BLaER1 treated with 17β-estradiol and CSF1 and Interleukin-3, amounts not matched to agents 10 nM and 100 nM (cell line): Measurements from ENCODE around the gene PEPD.

ENCODE experiments used
- H3K27ac ChIP-seq, 11 experiments: shearing (Covaris generic); formaldehyde crosslinking; 2 replicates each; pipeline ENCODE4 v1.8.1; 2022
- H3K27me3 ChIP-seq, 11 experiments: shearing (Covaris generic); formaldehyde crosslinking; 2 replicates each; pipeline ENCODE4 v1.8.1; 2022
- H3K36me3 ChIP-seq, 11 experiments: shearing (Covaris generic); formaldehyde crosslinking; 2 replicates each; pipeline ENCODE4 v1.8.1; 2022
- H3K4me1 ChIP-seq, 10 experiments: shearing (Covaris generic); formaldehyde crosslinking; 2 replicates each; pipeline ENCODE4 v1.8.1; 2022
- H3K4me2 ChIP-seq, 11 experiments: shearing (Covaris generic); formaldehyde crosslinking; 2 replicates each; pipeline ENCODE4 v1.8.1; 2022
- H3K4me3 ChIP-seq, 10 experiments: shearing (Covaris generic); formaldehyde crosslinking; 2 replicates each; pipeline ENCODE4 v1.8.1; 2022
- H3K9ac ChIP-seq, 11 experiments: shearing (Covaris generic); formaldehyde crosslinking; 2 replicates each; pipeline ENCODE4 v1.8.1; 2022
- H3K9me3 ChIP-seq, 11 experiments: shearing (Covaris generic); formaldehyde crosslinking; replicated peaks in 1 of 11; 2 replicates each; pipeline ENCODE4 v1.8.1; 2022
- H4K20me1 ChIP-seq, 11 experiments: shearing (Covaris generic); formaldehyde crosslinking; 2 replicates each; pipeline ENCODE4 v1.8.1; 2022
- Cebpa-rat ChIP-seq, 11 experiments: shearing (Covaris generic); IDR thresholded peaks; 2 replicates each; pipeline ENCODE4 v1.8.1; 2022

The PEPD gene

DNA sequence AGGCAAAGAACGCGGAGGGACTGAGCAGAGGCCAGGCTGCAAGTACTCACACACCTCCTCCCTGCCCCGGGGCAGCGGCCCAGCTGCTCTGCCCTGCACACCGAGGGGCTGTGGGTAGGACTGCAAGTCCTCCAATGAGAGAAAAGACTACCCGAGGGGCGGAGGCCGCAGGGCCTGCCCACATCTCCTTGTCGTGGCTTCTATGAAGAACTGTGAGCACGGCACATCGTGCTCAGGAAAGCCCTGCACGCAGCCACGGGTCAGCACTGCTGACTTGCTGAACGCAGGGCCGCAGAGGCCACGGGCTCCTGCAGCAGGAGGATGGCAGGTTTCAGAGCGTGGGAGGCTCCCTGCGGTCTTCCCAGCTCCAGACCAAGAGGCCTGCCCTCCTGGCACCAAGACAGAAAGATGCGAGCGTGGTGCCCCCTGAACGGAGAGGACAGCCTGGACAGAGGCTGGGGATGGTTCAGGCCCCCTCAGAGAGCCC is 110.6 kb downstream of the PEPD start:
- Histone ChIP-seq H3K27ac (no peak overlapping the region), H3K4me1 (peaks cover 19 to 37% (median 28%) of the 10 kb centered on the region in 10 experiments), H3K27me3 (no peaks in the 10 kb centered on the region), H3K9me3 (no peaks in the 10 kb centered on the region), H3K36me3 (peaks cover 0 to 24% (median 0%) of the 10 kb centered on the region in 11 experiments; a peak in 6 of 22 replicates), H3K4me3 (no peak overlapping the region), H3K4me2 (no peak overlapping the region), H4K20me1 (peaks cover 0 to 47% (median 4%) of the 10 kb centered on the region in 11 experiments; a peak in 12 of 22 replicates), H3K9ac (no peak overlapping the region)
- TF ChIP-seq Cebpa-rat (IDR thresholded peaks at IDR 0.05), result no peak

DNA sequence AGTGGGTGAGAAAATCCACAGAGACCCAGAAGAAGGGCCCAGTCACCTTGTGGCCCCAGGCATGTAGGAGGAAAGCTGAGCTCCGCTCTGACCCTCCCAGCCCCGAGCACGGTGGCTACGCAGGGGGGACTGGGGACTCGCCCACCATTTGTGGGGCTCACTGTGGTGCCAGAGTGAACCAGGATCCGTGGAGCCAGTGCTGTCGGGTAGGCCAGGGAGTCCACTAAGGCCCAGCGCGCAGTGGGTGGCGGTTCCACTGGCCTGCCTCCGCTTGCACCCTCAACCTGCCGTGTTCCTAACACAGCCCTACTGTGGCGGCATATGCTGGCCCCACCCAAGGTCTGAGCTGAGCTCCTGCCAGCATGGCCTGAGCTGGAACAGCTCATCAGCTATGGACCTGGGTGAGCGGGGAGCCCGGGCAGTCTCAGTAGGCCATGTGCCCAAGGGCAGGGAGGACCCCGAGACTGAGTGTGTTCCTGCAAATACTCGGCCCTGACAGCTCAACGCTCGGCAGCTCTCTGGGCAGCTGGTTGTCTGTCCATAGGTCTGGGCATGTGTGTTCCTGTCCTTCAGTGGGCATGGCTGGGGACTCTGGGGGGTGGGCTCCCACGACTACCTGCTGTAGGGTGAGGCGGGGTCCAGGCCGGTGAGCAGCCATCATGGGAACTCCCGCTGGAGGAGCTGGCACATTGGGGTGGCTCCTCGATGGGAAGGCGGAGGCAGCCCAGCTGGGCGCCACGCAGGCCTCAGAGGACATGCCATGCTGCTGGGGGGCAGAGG is 111.5 kb downstream of the PEPD start:
- H3K4me1 ChIP-seq, result peaks cover 28 to 45% (median 37%) of the 10 kb centered on the region in 10 experiments
- H3K9me3 ChIP-seq, result no peaks in the 10 kb centered on the region
- H4K20me1 ChIP-seq, result peaks cover 0 to 44% (median 0%) of the 10 kb centered on the region in 11 experiments; a peak in 9 of 22 replicates
- no peak overlapping the region for H3K27ac ChIP-seq
- no peak overlapping the region for H3K4me2 ChIP-seq
- H3K27me3 ChIP-seq, result no peaks in the 10 kb centered on the region
- no peak overlapping the region for H3K4me3 ChIP-seq
- peaks cover 0 to 24% (median 0%) of the 10 kb centered on the region in 11 experiments; a peak in 6 of 22 replicates for H3K36me3 ChIP-seq
- no peak for TF ChIP-seq Cebpa-rat (IDR thresholded peaks at IDR 0.05)
- H3K9ac ChIP-seq, result no peak overlapping the region

DNA sequence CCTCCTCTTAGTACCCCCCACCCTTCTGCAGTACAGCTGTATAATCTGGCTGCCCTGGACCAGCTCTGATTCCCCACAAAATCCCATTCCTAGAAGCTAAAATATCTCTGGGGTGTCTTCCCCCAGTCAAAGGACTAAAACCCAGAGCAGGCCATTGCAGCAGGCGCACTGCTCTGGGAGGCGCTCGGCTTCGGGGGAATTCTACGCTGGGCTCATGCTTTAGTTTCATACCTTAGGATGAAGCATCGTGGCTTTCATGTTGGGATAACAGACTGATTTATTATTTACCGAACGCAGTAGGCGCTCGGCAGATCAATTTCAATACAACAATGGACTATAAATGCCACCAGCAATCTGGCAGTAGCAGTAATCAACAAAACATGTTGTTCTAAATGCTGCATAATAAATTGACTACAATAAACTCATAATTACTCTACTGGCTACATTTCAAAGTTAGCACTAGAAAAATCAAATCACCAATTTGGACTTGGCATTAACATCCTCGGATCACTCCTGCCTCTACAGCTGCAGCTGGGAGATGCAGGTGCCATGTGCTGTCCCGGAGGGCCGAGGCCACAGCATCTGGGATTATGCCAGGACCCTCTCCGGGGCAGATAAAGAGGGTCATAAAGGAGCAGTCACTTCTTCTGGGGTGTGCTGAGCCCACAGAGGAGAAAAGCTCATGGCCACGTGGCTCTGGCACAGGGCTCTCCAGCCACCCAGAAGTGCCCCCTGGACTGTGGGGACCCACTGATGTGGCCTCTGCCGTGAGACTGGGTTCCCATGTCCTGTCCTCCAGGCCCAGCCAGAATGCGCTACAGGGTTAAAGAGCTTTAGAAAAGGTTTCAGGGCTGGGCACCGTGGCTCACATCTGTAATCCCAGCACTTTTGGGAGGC is 112.8 kb downstream of the PEPD start:
- H4K20me1 ChIP-seq, result peaks cover 0 to 40% (median 0%) of the 10 kb centered on the region in 11 experiments; a peak in 8 of 22 replicates
- H3K27me3 ChIP-seq, result no peaks in the 10 kb centered on the region
- H3K9ac ChIP-seq, result peak overlapping the region in 5 of 11 experiments; percentile 4 to 41 (median 18); a peak in 4 of 22 replicates
- peaks cover 0 to 24% (median 0%) of the 10 kb centered on the region in 11 experiments; a peak in 6 of 22 replicates for H3K36me3 ChIP-seq
- H3K4me3 ChIP-seq, result no peak overlapping the region
- no peak overlapping the region for H3K27ac ChIP-seq
- peak overlapping the region in 2 of 11 experiments; percentile 44 to 56; a peak in 2 of 22 replicates for H3K4me2 ChIP-seq
- H3K4me1 ChIP-seq, result peaks cover 41 to 55% (median 45%) of the 10 kb centered on the region in 10 experiments
- TF ChIP-seq Cebpa-rat (IDR thresholded peaks at IDR 0.05), result no peak
- no peaks in the 10 kb centered on the region for H3K9me3 ChIP-seq

DNA sequence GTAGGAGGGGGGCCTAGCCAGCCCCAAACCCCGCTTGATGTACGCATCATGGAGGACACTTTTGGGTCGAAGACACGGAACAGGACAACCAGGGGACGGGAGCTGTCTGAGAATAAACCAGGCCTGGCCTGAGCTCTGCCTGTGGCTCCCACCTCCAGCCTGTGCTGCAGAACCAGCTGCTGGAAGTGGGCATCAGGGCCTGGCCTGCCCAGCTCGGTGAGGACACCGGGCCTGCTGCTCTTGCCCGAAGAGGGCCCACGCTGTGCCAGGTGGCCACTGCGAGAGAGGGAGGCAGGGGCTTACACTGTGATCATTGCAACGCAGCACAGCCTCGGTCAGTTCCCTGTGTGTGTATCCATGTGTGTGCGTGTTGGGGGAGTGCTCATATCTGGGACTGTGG is 113.5 kb downstream of the PEPD start:
- Histone ChIP-seq H3K27me3 (no peaks in the 10 kb centered on the region), H3K4me3 (no peak overlapping the region), H4K20me1 (peaks cover 0 to 33% (median 0%) of the 10 kb centered on the region in 11 experiments; a peak in 8 of 22 replicates), H3K9ac (peak overlapping the region in 7 of 11 experiments; percentile 8 to 44 (median 30); a peak in 5 of 22 replicates), H3K4me1 (peaks cover 43 to 58% (median 50%) of the 10 kb centered on the region in 10 experiments), H3K4me2 (peak overlapping the region in 5 of 11 experiments; percentile 15 to 59 (median 44); a peak in 10 of 22 replicates), H3K36me3 (peaks cover 0 to 24% (median 0%) of the 10 kb centered on the region in 11 experiments; a peak in 6 of 22 replicates), H3K9me3 (no peaks in the 10 kb centered on the region), H3K27ac (0 out of 22 replicates have a peak overlapping the region, but pooled peaks of 1 of the 11 experiments have one; percentile 7)
- no peak for TF ChIP-seq Cebpa-rat (IDR thresholded peaks at IDR 0.05)

DNA sequence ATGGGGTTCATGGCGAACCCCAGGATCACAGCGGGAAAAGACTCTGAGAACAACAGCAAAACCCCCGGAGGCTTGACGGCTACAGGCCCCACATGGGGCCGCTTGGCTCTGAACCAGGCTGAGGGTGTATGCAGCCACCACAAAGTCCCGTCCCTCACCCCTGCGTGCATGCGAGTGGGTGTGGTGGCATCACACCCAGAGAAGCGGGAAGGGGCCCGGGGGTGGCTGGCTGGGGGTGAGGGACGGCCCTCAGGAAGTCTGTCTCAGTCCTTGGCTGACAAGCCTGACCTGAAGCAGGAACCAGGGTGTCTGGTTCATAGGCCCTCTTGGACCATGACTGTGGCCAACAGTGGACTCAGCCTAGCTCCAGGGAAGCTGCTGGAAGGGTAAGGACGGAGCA is 113.9 kb downstream of the PEPD start:
- no peak for TF ChIP-seq Cebpa-rat (IDR thresholded peaks at IDR 0.05)
- Histone ChIP-seq H3K9me3 (no peaks in the 10 kb centered on the region), H3K9ac (peak overlapping the region in 8 of 11 experiments; percentile 8 to 44 (median 24); a peak in 7 of 22 replicates), H3K4me1 (peaks cover 43 to 58% (median 50%) of the 10 kb centered on the region in 10 experiments), H3K36me3 (peaks cover 0 to 24% (median 0%) of the 10 kb centered on the region in 11 experiments; a peak in 6 of 22 replicates), H3K27ac (0 out of 22 replicates have a peak overlapping the region, but pooled peaks of 1 of the 11 experiments have one; percentile 7), H4K20me1 (peaks cover 0 to 29% (median 0%) of the 10 kb centered on the region in 11 experiments; a peak in 6 of 22 replicates), H3K27me3 (no peaks in the 10 kb centered on the region), H3K4me3 (no peak overlapping the region), H3K4me2 (peak overlapping the region in 8 of 11 experiments; percentile 1 to 59 (median 24); a peak in 11 of 22 replicates)

DNA sequence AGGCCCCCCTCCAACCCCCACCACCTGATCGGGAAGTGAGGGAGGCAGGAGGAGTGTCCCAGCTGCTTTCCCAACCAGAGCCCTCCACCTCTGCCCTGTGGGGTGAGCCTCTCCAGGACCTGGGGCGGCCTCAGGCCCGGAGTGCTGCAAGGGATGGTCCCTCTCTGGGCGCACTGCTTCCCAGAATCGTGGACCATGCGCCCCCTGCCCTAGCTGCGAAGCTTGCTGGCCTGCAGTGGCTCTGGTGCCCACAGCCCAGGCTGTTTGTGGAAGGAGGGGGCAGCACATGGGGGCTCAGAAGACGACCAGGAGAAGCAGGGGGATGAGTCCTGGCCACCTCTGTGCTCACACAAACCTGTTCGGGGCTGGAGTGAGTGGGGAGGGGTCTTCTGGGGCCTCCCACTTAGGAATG is 114.4 kb downstream of the PEPD start:
- Histone ChIP-seq H3K9ac (peak overlapping the region in 7 of 11 experiments; percentile 4 to 40 (median 27); a peak in 5 of 22 replicates), H3K4me1 (peaks cover 43 to 63% (median 51%) of the 10 kb centered on the region in 10 experiments), H3K27me3 (no peaks in the 10 kb centered on the region), H3K4me3 (no peak overlapping the region), H4K20me1 (peaks cover 0 to 26% (median 0%) of the 10 kb centered on the region in 11 experiments; a peak in 5 of 22 replicates), H3K4me2 (peak overlapping the region in 9 of 11 experiments; percentile 1 to 56 (median 21); a peak in 11 of 22 replicates), H3K9me3 (no peaks in the 10 kb centered on the region), H3K27ac (peak overlapping the region in 4 of 11 experiments; percentile 7 to 50 (median 20); a peak in 1 of 22 replicates), H3K36me3 (peaks cover 0 to 24% (median 0%) of the 10 kb centered on the region in 11 experiments; a peak in 6 of 22 replicates)
- TF ChIP-seq Cebpa-rat (IDR thresholded peaks at IDR 0.05), result no peak

DNA sequence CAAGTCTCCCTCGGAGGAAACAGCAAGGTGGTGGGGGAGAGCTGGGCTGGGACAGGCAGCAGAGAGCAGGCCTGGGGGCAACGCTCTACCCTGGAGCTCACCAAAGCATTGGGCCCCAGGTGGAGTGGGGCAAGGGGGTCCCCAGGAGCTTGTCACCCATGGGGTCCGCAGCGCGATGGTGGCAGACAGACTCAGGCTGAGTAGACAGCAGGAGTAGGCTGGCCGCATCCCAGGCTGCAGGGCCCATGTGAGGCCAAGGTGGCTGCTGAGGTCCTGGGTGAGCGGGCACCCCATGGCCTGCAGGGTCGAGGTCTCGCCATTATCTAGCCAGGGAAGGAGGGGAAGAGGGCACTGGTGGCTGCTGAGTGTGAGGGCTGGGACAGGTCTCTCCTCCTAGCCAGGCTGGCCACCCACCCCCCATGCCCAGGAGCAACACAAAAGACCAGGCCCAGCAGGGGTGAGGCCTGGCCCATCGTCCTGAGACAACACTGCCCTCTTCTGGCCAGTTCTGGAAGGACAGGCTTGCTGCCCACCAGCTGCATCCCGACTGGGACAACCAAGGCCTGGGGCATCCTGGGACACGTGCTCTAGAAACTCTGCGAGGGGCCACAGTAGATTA is 115.0 kb downstream of the PEPD start:
- no peaks in the 10 kb centered on the region for H3K9me3 ChIP-seq
- no peak for TF ChIP-seq Cebpa-rat (IDR thresholded peaks at IDR 0.05)

More for the DNA sequence above, 115.0 kb downstream of the PEPD start:
- H3K4me3 ChIP-seq, result no peak overlapping the region
- H4K20me1 ChIP-seq, result peaks cover 0 to 28% (median 0%) of the 10 kb centered on the region in 11 experiments; a peak in 5 of 22 replicates
- H3K27me3 ChIP-seq, result no peaks in the 10 kb centered on the region
- peaks cover 0 to 22% (median 0%) of the 10 kb centered on the region in 11 experiments; a peak in 6 of 22 replicates for H3K36me3 ChIP-seq
- peak overlapping the region in 6 of 11 experiments; percentile 17 to 59 (median 37); a peak in 8 of 22 replicates for H3K27ac ChIP-seq
- peak overlapping the region; percentile 56 to 91 (median 79) for H3K4me2 ChIP-seq
- peaks cover 43 to 67% (median 51%) of the 10 kb centered on the region in 10 experiments for H3K4me1 ChIP-seq
- peak overlapping the region in 10 of 11 experiments; percentile 19 to 63 (median 40); a peak in 9 of 22 replicates for H3K9ac ChIP-seq
